ENCODE measurements around the gene MLYCD.

DNA sequence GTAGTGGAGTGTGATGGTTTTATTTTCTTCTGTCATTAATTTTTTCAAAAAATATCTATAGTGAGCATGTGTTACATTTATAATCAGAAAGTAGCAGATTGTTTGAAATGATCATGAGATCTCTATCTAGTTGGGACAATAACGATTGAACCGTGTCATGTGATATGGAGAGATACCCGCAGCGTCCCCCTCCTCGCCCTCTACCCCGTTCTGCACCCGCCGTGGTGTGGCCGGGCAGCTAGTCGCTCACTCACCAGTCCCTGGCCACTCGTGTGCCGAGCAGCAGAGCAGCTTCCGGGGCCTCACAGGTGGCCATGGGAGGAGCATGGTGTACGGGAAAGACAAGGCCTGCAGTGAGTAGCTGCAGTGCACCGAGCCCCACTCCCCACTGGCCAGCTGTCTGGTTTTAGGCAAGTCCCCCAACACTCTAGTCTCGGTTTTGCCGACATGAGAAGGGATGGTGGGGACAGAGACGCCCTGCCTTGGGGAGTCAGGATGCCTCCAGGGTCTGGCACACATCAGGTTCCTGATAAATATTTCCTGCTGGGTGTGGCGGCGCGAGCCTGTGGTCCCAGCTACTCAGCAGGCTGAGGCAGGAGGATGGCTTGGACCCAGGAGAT is 15.3 kb downstream of the MLYCD start:
- TF ChIP-seq, protein P1, sequence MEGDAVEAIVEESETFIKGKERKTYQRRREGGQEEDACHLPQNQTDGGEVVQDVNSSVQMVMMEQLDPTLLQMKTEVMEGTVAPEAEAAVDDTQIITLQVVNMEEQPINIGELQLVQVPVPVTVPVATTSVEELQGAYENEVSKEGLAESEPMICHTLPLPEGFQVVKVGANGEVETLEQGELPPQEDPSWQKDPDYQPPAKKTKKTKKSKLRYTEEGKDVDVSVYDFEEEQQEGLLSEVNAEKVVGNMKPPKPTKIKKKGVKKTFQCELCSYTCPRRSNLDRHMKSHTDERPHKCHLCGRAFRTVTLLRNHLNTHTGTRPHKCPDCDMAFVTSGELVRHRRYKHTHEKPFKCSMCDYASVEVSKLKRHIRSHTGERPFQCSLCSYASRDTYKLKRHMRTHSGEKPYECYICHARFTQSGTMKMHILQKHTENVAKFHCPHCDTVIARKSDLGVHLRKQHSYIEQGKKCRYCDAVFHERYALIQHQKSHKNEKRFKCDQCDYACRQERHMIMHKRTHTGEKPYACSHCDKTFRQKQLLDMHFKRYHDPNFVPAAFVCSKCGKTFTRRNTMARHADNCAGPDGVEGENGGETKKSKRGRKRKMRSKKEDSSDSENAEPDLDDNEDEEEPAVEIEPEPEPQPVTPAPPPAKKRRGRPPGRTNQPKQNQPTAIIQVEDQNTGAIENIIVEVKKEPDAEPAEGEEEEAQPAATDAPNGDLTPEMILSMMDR (IDR thresholded peaks at IDR 0.05): no peak
- no peak for TF ChIP-seq POLR2A (IDR thresholded peaks at IDR 0.05)
